Hypothalamus (tissue), 51 donors: Measurements from ENCODE around the gene AGER.
"Not testable (repeated sequence)": the region's sequence is repeated elsewhere in the genome, so short reads cannot be mapped to it uniquely, and the experiment has no call there.

Experiments
- DNase-seq, 51 donors: peaks; one replicate each; lab custom pipeline; 2025; lab: John Stamatoyannopoulos, UW

Gene AGER

DNA sequence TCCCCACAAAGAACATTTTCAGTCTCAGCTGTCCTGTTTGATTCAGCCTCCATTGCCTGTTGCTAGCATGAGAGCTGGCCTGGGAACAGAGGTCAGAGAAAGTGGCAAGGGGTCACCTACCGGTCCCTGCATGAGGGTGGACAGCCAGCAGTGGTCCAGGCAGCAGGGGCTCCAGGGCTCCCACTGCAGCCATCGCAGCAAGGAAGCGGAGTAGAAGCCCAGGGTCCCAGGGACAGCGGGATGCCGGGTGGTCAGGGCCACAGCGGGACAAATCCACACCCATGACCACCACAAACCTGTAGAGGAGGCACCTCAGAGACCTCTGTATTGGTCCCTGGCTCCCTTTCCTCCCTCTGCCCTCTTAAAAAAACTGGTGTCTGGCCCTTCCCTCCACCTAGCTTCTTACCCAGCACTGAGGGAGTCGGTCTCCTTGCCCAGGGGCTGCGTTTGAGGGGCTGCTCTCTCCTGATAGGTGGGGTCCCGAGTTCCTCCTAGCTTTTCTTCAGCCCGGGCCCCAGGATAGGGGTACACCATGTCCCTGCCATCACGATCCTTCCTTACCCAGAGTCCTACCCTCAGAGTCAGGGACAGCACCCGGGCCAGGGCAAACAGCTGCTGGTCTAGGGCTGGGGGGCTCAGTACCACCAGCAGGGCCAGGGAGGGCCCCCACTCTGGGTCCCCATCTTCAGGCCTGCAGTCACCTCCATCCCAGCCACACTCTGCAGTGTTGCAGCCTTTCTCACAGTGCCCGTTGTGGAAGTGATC is 16.8 kb upstream of the AGER start:
- DNase-seq: no peak

DNA sequence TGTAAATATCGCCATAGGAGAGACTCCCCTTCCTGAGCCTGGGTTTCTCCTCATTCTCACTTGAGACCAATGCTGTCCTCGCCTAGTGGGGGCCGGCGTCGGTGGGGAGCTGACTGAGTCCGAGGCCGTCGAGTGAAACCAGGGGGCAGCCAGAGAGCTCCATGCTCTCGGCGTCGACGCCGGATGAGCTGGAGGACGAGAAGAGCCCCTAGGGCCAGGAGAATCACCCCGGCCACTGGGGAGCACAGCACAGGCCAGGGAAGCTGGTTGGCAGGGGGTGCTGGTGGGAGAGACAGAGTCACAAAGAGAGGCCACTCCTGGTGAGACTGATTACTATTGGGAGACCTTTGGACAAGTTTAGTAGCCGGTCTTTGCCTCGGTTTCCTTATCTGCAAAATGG is 14.8 kb upstream of the AGER start:
- DNase-seq: no peak

DNA sequence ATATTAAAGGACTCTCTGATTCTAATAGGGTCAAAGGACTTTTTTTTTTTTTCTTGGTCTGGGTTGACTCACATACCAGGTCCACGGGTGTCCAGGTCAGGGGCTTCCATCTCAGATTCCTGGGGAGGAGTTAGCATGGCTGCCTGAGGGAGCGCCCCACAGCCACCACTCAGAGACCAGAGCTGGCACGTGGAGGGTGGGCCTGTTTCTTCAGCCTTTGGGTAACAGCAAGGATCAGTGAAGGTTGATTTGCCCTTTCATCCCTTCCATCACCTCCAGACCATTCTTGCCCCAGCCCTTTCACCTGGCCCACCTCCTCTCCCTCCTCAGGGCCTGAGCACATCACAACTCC is 14.3 kb upstream of the AGER start:
- no peak for DNase-seq

DNA sequence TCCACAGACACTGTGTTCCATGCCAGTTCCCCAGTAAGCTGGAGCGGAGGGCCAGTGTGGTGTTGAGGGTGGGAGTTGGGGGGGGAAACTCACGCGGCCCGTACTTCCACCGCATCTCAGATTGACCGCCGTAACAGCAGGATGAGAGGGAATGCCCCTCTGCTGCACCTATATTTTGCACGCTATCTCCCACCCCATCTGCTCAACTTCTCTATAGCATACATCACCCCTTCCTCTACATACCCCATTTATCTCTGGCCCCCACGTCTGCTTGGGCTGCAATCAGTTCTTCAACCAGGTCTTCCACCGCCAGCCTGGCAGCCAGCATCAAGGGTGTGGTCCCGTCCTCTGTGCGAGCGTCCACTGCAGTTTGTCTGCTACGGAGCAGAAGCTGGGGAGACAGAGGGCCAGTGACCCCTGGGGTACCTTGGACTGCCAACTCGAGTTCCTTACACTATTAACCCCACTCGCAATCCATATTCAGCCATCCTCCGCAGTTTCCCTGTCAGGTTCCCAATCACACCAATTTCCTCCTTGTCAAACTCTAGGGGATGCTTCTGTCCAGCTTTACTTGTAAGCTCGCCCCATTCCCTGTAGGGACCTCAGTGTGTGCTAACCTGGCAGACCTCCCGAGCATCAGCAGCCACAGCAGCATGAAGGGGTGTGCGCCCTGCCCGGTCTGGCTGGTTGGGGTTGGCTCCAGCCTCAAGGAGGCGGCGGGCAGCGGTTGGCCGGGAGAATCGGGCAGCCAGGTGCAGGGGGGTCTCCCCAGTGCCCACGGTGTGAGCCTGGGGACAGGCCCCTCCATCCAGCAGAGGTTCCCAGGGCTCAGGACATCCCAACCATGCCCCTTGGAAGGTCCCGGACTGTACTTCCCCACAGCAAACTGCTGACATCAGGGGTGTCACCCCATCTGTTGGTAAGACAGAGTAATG is 12.9 kb upstream of the AGER start:
- DNase-seq: peak in 28 of 51 donors; percentile 19 to 76 (median 55)

DNA sequence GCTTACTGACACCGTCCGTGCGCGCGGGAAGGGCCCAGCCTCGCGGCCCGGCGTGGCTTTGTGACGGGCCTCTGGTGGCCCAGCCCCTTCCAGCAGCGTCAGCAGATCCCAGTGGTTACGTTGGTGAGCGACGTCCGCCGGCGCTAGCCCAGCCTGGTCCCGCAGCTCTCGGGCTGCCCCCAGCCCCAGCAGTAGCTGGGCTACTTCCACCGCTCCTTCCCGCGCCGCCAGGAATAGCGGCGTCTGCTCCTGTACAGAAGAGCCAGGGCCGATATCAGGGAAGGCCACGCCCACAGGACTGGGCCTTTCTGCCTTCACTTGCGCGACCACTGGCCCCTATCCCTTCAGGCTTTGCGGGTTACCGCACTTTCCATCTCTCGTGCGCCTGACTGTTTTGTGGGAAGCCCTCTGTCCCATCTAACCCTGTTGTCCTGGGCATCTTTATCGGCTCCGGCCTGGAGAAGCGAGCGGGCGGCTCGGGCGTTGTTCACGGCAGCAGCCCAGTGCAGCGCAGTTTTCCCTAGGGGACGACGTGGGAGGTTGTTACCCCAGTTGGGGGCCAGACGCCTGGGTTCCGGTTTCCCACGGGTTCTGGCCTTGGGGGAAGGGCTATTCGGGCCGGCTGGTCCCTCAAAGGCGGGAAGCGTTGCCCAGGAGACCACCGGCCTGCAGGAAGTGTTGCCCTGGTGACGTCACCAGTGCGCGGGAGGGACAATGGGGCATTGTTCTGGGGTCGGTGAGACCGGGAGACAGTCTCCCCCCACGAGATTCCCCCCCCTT is 12.0 kb upstream of the AGER start:
- peak in 50 of 51 donors; percentile 57 to 98 (median 92) for DNase-seq

DNA sequence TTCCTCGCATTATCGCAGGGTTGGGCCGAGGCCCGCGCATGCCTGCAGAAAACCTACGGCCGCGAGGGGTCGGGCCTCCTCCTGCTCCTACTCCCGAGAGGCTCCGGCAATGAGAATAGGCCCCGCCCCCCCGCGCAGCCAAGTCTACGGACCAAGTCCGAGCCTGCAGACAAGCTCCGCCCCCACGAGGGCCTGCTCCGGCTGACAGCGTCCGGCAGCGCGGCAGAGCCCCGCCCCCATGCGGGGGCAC is 11.5 kb upstream of the AGER start:
- peak; percentile 86 to 100 (median 100) for DNase-seq

DNA sequence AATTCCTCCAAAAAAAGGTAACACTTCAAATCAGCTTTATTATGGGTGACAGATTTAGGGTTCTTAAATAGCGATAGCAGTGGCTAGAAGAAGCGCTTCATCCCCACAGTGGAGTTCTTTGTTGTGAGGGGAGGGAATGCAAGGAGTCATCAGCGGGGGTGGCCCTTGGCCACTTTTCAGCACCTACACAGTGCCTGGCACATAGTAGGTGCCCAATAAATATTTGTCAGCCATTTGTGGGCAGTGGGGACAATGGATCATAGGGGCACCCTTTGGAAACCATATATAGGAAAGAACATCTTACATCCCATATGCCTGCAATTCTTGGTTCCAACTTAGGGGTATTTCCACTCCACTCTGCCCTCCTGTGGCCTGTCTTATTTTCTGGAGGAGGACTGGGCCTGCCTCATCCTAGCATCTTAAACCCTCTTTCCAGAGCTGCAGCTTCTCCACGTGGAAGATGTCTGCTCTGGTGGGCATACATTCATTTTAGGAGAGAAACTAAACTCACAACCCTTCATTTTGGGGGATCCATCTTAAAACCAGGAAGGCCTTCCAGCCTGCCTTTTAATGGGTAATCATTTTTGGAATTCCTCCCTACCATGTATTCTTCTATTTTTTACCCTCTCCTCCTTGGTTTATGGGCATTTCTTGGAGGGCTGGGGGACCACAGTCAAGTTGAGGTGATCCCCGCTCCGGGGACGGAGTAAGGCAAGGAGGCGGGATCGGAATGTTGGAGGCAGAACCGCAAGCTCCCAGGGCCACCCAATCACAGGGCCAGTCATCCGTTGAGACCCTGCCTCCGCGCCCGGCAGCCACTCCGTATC is 11.0 kb upstream of the AGER start:
- peak in 17 of 51 donors; percentile 26 to 72 (median 47) for DNase-seq

DNA sequence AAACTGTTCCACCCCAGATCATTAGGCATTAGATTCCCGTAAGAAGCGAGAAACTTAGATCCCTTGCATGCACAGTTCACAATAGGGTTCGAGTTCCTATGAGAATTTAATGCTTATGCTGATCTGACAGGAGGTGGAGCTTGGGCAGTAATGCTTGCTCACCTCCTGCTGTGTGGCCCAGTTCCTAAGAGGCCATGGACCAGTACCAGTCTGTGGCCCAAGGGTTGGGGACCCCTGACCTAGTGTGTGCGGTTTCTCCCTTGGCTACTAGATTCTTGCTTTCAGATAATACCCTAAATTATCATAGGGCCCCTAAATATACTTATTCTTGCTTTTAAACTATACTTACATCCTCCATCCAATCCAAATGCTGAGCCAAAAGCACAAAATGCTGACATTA is 10.3 kb upstream of the AGER start:
- DNase-seq: no peak

DNA sequence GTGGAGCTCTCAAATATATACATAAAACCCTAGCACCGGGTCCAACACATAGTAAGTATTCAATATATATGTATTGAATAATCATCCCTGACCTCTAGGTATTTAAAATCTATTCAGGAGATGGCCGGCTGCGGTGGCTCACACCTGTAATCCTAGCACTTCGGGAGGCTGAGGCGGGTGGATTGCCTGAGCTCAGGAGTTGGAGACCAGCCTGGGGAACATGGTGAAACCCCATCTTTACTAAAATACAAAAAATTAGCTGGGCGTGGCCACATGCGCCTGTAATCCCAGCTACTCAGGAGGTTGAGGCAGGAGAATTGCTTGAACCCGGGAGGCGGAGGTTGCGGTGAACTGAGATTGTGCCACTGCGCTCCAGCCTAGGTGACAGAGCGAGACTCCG is 9.0 kb upstream of the AGER start:
- DNase-seq: not testable (repeated sequence)

DNA sequence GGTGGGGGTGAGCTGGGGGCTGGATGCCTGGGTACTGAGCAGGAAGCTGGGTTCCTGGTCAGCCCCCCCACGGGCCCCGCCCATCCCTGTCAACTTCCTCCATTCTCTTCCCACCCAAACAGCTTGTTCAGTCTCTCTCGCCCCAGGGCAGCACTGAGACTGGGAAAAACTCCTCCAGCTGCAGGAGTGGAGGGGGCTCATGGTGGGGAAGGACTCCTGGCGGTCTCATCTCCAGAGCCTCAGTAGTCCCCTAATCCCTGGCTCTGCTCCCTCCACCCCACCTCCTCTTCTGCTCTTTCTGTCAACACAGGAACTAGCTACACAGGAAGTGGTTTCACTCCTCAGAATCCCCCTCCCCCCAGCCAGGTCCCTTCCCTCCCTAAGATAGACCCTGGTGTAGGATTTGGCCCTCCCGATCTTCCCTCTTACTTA is 8.6 kb upstream of the AGER start, which contains the start of gene GPSM3:
Gene GPSM3, minus strand, starts transcription at position 36 of the 432 bp plus-strand sequence. CDS start 130 bp downstream, outside the sequence.
- DNase-seq: peak in 9 of 51 donors; percentile 10 to 36 (median 19)

DNA sequence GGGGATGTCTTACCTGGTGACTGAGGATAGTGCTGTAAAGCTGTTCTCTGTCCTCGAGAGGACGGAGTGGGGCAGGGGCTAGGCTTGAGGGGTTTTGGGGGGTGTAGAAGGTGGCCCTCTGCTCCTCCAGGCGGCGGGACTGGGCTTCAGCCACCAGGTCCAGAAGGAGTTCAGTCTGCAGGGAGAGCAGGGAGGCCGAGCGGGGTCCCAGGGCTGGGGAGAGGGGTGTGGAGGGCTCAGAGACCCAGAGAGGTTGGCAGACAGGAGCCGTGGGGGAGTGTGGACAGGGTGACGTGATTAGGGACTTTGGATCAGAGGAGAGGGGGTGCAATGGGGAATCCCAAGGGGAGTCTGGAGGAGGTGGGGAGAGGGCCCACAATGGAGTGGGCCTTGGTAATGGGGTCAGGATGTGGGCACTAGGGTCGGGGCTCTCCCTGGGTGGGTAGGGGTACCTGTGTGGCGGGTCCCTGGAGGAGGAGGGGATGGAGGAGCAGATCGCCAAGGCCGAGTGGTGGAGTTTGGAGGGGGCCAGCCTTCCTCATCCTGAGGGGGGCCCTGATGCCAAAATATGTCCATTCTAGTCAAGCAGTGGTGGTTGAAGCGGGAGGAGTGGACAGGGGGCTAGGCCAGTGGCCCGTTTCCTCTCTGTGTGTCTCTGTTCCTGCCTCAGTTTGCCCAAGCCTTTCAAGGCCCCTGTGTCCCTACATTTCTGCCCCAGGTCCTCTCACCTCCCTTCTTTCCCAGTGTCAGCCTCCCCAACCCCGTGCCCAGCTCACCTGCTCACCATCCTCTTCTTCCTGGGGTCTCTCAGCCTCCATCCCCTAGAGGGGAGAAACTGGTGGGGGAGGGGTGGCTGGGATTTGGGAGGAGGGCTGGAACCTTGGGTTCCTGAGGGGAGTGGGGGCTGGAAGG is 7.9 kb upstream of the AGER start:
- DNase-seq: no peak

DNA sequence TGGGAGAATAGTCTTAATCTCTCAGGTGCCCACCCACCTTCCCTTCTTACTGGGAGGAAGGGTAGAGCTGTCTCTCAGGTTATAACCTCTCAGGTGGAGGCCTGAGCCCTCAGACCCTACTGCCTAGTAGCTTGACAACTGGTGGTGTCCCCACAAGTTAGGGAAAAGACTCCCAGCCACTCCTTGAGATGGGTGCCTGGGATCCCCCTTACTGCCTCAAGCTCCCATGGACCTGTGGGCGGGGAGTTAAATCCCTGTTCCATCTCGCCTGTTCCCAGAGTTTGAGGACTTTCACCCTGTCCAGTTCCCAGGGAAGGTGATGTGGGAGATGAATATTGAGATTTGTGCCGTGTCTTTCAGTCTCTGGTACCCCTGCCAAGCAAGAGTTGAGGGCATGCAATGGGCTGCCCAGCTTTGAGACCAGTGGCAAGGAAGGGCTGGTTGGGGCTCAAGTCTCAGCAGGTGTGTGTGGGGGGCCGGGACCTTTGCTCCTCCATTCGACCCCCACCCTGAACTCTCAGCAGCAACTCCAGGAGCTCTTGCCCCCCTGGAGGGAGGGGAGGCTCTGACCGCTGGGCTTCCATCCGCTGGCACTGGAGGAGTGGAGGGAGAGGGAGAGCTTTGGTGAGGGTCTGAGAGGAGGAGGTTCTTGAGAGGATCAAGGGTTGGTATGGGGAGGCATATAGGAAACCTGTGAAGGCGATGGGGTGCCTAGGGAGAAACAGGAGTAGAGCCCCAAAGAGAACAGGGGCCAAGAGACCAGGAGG is 7.0 kb upstream of the AGER start:
- DNase-seq: no peak

DNA sequence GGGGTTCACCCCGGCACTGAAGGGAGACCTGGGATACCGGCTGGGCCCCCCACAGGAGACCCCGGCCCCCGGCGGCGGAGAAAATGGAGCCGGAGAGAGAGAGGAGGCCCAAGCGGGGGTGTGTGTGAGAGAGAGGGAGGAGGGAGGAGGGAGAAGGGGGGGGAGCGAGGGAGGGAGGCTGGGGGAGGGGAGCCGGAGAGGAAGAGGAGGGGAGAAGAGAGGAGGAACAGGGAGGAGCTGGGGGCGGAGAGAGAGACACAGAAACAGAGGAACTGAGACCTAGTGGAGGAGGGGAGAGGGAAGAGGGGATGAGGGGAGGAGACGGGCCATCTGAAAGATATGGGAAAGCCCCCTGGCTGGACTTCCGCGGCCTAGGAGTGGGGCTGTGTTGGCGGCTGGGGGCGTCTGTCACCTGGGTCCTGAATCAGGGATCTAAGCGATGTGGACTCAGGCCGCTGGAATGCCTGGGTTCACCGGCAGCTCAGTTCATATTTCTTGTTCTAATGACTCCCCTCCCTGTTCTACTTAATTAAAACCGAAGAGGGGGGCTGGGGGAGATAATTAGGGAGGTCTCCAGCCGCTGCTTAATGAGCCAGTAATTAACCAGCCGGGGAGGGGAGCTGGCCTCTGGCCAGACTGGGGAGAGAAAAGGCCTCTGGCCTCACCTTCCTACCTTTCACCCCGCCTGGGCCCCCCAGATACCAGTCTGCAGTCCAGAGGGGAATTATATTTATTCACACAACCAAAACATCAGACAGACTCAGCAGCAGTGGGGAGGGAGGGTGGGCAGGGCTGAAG is 6.2 kb upstream of the AGER start, which contains the start of gene PBX2:
Gene PBX2, minus strand, starts transcription at position 149 of the 798 bp plus-strand sequence. CDS start 287 bp downstream, outside the sequence.
- DNase-seq: peak in 50 of 51 donors; percentile 25 to 93 (median 82)

DNA sequence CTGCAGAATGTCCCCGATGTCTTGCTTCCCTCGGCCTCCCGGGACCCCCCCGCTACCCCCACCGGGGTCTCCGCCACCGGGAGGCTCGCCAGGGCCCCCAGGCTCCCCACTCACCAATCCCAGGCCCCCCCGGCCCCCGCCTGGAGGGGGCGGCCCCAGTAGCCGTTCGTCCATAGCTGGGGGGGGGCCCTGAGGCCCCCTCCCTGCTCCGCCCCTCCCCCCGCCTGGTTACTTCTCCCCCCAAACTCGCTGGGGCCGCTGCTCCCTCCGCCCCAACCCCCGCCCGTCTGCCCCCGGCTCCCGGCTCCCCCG is 5.6 kb upstream of the AGER start:
- peak in 6 of 51 donors; percentile 51 to 77 (median 61) for DNase-seq

DNA sequence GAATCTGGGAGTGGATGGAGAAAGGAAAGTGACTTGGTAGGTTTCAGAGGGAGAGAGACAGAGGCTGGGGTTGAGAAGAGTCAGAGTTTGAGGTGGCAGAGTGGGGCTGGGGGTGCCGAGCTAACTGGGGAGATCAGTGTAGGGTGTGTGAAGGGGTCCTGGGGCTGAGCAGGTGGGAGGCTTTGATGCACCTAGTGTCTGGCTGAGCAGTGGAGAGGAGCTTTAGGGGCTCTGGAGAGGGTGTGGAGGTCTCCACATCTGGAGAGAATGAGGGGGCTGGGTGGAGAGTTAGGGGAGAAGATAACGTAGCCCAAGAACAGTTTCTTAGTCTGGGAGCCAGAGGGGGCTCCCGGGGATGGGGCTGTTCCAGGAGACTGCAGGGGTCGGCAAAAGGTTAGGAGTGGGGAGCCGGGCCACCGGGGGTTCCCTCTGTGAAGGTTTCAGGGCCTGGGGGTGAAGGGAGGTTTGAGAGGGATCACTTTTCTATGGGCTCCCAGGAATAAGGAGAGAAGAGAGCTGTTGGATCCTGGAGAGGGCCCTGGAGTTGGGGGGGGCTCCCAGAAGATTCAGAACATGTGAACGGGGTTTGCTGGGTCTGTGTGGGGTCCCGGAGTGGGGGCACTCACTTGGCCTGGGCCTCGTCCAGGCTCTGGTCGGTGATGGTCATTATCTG is 5.2 kb upstream of the AGER start:
- peak in 5 of 51 donors; percentile 18 to 54 (median 32) for DNase-seq

DNA sequence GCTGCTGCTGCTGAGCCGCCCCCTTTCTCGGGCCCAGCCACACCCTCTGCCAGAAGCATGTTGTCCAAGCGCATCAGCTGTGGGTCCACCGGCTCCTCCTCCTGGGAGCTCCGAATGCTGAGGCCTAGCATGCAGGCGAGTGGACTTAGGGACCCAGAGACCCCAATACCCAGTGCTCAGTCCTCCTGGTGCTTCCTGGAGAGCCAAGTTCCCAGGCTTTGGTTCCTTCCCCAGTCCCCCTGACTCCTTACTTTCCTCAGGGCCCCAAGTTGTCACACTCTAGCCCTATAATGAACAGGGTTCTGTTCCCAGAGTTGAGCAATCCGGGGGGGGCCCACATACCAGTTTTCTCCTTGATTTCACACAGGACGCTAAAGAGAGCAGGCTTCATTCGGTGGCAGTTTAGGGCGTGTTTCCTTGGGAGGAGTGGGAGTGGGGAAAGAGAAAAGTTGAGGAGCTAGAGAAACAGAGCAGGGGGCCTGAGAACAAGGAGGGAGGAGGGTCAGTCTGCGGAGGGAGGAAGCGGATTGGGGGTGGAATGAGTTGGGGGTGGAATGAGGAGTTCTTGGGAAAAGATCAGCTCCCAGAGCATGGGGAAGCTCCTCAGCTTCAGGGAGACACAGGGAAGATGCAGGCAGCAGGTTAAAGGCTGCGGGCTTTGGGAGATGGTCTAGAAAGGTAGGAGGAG is 4.5 kb upstream of the AGER start:
- no peak for DNase-seq
